Gastrocnemius medialis (tissue), 4 donors: ENCODE measurements around the gene MCF2L2. TPM values are rescaled to one million over a fixed set of nuclear protein-coding genes. Genes with fewer than 3 reads are reported as not detected.
"Not testable (repeated sequence)": the region's sequence is repeated elsewhere in the genome, so short reads cannot be mapped to it uniquely, and the experiment has no call there.

Experiments used
- ATAC-seq, 2 donors: fragments of 150-250 bp; one replicate each; pipeline ENCODE4 v1.9.1; 2016
- DNase-seq, 2 donors: peaks; one replicate each; pipeline ENCODE4 v3.0.0-alpha.2; 2019
- H3K27ac ChIP-seq, 4 donors: fragments of 200-600 bp; sonication (generic); 1 replicate in 1 of 4; 2 replicates in 3 of 4; pipeline ENCODE4 v1.5.1; 2016 to 2018; ENCODE audit warnings: mild to moderate bottlenecking in 2 of 4, moderate library complexity in 1 of 4
- H3K27me3 ChIP-seq, 3 donors: fragments of 200-600 bp; sonication (generic) in 2 of 3; 1 replicate in 1 of 3; 2 replicates in 2 of 3; pipeline versions ENCODE4 v1.5.1 to v1.6.0; 2016 to 2019; ENCODE audit warnings: mild to moderate bottlenecking in 1 of 3, moderate library complexity in 1 of 3
- H3K36me3 ChIP-seq, 2 donors: fragments of 200-600 bp; sonication (generic) in 1 of 2; one replicate each; pipeline ENCODE4 v1.5.1; 2017 to 2018
- H3K4me1 ChIP-seq, 2 donors: fragments of 200-600 bp; sonication (generic) in 1 of 2; one replicate each; pipeline ENCODE4 v1.5.1; 2016 to 2017; ENCODE audit warnings: mild to moderate bottlenecking in 2 of 2
- H3K4me3 ChIP-seq, 4 donors: fragments of 200-600 bp; sonication (generic) in 3 of 4; 1 replicate in 1 of 4; 2 replicates in 3 of 4; pipeline ENCODE4 v1.5.1; 2016 to 2019; ENCODE audit warnings: mild to moderate bottlenecking in 2 of 4
- H3K9me3 ChIP-seq, 3 donors: fragments of 200-600 bp; sonication (generic) in 2 of 3; 1 replicate in 1 of 3; 2 replicates in 2 of 3; pipeline ENCODE4 v1.5.1; 2016 to 2019
- POLR2A ChIP-seq, 2 donors: fragments of 450-650 bp; IDR thresholded peaks; one replicate each; pipeline ENCODE4 v1.6.1; 2017; ENCODE audit warnings: antibody characterized with exemption in 2 of 2, mild to moderate bottlenecking in 2 of 2, moderate library complexity in 2 of 2
- in situ Hi-C, 4 donors: fragments of 200-750 bp; cut with MboI; loops; one replicate each; pipeline versions ENCODE4 v1.15.0 to v1.8.0; 2017; ENCODE audit warnings: low sequenced_read_pairs in 4 of 4
- intact Hi-C: fragments of 100-400 bp; cut with DNase I; formaldehyde crosslinking; loops from one replicate; pipeline ENCODE4 v1.15.1; 2023; ENCODE audit warnings: low total_unique reads
- total RNA-seq, 4 donors: library from RNA; depleted of rRNA; stranded (reverse); fragments of >200 nt; gene quantifications; one replicate each; pipeline versions ENCODE4 v1.1.0 to v1.2.3, GENCODE V29; 2016
- TF ChIP-seq, protein P1 (sequence below), 5 experiments: fragments of 450-650 bp in 3 of 5; fragments of 200-600 bp in 2 of 5; sonication (generic) in 2 of 5; IDR thresholded peaks in 4 of 5; conservative IDR thresholded peaks in 1 of 5; 1 replicate in 4 of 5; 2 replicates in 1 of 5; pipeline ENCODE4 v1.5.1; 2016 to 2019; ENCODE audit warnings: antibody characterized with exemption in 5 of 5, mild to moderate bottlenecking in 3 of 5, moderate library complexity in 3 of 5

MCF2L2 gene
- total RNA-seq, 4 donors from 2014 or later: 0.27 to 0.61 (median 0.46) TPM

DNA sequence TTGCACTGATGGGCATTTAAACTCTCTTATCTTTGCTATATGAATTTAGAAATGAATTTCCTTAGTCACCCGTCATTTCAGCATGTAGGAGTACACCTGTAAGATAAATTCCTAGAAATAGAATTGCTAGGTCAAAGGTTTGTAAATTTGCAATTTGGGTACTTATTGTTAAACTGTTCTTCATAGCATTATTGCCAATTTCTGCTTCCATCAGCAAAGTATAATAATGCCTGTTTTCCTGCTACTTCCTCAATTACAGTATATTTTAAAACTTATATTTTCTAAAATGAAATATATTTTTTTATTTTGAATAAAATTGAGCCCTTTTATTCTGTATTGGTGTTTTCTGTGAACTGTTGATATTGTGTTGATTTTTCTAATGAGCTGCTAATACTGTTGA, 16.3 kb upstream of the MCF2L2 start:
- H3K27ac ChIP-seq: no peak overlapping the region
- no peaks in the 10 kb centered on the region for H3K36me3 ChIP-seq
- H3K4me3 ChIP-seq: no peak overlapping the region
- no peaks in the 10 kb centered on the region for H3K27me3 ChIP-seq
- DNase-seq (no peak), ATAC-seq (no peak)
- H3K4me1 ChIP-seq: peaks cover 15 to 17% of the 10 kb centered on the region in 2 donors
- TF ChIP-seq POLR2A (IDR thresholded peaks at IDR 0.05): no peak
- TF ChIP-seq, protein P1, sequence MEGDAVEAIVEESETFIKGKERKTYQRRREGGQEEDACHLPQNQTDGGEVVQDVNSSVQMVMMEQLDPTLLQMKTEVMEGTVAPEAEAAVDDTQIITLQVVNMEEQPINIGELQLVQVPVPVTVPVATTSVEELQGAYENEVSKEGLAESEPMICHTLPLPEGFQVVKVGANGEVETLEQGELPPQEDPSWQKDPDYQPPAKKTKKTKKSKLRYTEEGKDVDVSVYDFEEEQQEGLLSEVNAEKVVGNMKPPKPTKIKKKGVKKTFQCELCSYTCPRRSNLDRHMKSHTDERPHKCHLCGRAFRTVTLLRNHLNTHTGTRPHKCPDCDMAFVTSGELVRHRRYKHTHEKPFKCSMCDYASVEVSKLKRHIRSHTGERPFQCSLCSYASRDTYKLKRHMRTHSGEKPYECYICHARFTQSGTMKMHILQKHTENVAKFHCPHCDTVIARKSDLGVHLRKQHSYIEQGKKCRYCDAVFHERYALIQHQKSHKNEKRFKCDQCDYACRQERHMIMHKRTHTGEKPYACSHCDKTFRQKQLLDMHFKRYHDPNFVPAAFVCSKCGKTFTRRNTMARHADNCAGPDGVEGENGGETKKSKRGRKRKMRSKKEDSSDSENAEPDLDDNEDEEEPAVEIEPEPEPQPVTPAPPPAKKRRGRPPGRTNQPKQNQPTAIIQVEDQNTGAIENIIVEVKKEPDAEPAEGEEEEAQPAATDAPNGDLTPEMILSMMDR (IDR thresholded peaks at IDR 0.05 in 4 of 5, conservative IDR thresholded peaks at IDR 0.05 in 1 of 5): no peak
- in situ Hi-C loops (no loop called here), intact Hi-C loops (no loop called here)
- no peaks in the 10 kb centered on the region for H3K9me3 ChIP-seq

DNA sequence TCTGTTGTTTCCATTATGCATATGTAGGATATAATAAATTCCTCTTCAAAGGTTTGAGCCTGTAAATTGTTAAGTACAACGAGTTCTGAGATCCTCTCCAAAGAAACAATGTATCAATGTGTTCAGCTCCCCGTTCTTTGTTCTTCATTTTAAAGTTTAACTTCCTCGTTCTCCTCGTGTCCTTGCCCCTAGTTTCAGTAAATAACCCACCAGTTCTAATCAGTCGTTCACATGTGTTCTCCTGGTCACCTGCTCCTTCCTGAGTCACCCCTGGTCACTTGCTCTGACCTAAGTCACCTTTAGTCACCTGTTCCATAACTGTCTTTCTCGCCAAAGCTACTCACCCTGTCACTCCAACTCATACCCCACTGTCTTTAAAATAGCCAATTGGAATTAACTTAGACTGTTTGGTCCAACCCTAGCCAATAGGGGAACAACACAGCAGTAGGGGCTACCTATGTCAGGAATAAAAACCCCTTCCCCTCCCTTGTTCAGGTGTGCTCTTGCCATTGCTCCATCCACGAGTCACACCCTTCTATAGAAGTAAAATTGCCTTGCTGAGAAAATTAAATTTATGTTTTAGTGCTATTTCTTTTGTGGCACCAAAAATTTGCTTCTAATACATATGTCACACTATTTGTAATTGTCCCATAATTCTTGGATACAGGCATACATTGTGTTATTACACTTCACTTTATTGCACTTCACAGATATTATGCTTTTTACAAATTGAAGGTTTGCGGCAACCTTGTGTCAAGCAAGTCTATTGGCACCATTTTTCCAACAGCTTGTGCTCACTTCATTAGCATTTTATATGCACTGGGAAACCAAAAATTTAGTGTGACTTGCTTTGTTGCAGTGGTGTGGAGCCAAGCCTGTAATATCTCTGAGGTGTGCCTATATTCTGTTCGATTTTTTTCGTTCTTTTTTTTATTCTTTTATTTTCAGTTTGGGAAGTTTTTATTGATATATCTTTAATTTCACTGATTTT, 15.3 kb upstream of the MCF2L2 start:
- H3K36me3 ChIP-seq: no peaks in the 10 kb centered on the region
- no peak overlapping the region for H3K4me3 ChIP-seq
- no peaks in the 10 kb centered on the region for H3K9me3 ChIP-seq
- in situ Hi-C loops (no loop called here), intact Hi-C loops (no loop called here)
- TF ChIP-seq, protein P1 (IDR thresholded peaks at IDR 0.05 in 4 of 5, conservative IDR thresholded peaks at IDR 0.05 in 1 of 5): no peak
- no peak for TF ChIP-seq POLR2A (IDR thresholded peaks at IDR 0.05)
- H3K27me3 ChIP-seq: no peaks in the 10 kb centered on the region
- ATAC-seq (no peak), DNase-seq (no peak)
- peaks cover 7 to 9% of the 10 kb centered on the region in 2 donors for H3K4me1 ChIP-seq
- no peak overlapping the region for H3K27ac ChIP-seq

DNA sequence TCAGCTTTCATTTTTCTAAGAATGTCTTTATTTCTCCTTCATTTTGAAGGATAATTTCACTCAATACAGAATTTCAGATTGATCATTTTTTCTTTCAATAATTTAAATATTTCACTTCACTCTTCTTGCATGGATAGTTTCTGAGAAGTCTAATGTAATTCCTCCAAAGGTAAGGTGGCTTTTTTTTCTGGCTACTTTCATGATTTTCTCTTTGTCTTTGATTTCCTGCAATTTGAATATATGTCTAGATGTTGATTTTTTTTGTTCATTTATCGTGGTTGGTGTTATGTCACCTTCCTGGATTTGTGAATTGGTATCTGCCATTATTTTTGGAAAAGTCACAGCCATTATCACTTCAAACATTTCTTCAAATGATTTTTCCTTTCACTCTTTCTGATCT, 14.6 kb upstream of the MCF2L2 start:
- intact Hi-C loops: no loop called here
- H3K9me3 ChIP-seq: no peaks in the 10 kb centered on the region

DNA sequence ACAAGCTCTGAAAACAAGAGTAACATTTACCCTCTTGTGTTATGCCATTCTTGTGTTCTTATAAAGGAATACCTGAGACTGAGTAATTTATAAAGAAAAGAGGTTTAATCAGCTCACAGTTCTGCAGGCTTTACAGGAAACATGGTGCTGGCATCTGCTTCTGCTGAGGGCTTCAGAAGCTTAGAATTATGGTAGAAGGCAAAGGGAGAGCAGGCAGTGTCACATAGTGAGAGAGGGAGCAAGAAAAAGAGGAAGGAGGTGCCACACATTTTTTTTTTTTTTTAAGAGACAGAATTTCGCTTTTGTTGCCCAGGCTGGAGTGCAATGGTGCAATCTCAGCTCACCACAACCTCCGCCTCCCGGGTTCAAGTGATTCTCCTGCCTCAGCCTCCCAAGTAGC, 12.1 kb upstream of the MCF2L2 start:
- H3K9me3 ChIP-seq, H3K4me3 ChIP-seq, DNase-seq, in situ Hi-C loops, ATAC-seq, H3K36me3 ChIP-seq, H3K4me1 ChIP-seq, intact Hi-C loops, H3K27me3 ChIP-seq, H3K27ac ChIP-seq: not testable (repeated sequence)

More for the DNA sequence above, 14.6 kb upstream of the MCF2L2 start:
- Histone ChIP-seq H3K4me3 (no peak overlapping the region), H3K27me3 (no peaks in the 10 kb centered on the region), H3K4me1 (peaks cover under 1 to 2% of the 10 kb centered on the region in 2 donors), H3K36me3 (no peaks in the 10 kb centered on the region), H3K27ac (no peak overlapping the region)
- DNase-seq (no peak), ATAC-seq (no peak)
- in situ Hi-C loops: no loop called here
- TF ChIP-seq, protein P1 (IDR thresholded peaks at IDR 0.05 in 4 of 5, conservative IDR thresholded peaks at IDR 0.05 in 1 of 5): no peak
- TF ChIP-seq POLR2A (IDR thresholded peaks at IDR 0.05): no peak

DNA sequence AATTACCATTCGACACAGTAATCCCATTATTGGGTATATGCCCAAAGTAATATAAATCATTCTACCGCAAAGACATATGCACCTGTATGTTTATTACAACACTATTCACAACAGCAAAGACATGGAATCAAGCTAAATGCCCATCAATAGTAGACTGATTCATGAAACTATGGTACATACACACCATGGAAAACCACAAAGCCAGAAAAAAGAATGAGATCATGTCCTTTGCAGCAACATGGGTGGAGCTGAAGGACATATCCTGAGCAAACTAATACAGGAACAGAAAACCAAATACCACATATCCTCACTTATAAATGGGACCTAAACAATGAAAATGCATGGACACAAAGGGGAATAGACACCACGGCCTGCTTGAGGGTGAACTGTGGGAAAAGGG, 11.1 kb upstream of the MCF2L2 start:
- Histone ChIP-seq H3K9me3 (no peaks in the 10 kb centered on the region), H3K27me3 (no peaks in the 10 kb centered on the region), H3K4me1 (no peaks in the 10 kb centered on the region), H3K4me3 (no peak overlapping the region), H3K36me3 (no peaks in the 10 kb centered on the region), H3K27ac (no peak overlapping the region)
- ATAC-seq (no peak), DNase-seq (no peak)
- TF ChIP-seq POLR2A (IDR thresholded peaks at IDR 0.05): no peak
- TF ChIP-seq, protein P1 (IDR thresholded peaks at IDR 0.05 in 4 of 5, conservative IDR thresholded peaks at IDR 0.05 in 1 of 5): no peak
- in situ Hi-C loops: no loop called here
- intact Hi-C loops: no loop called here
